Upper lobe of left lung (tissue), 4 donors: ENCODE results near the gene HIBCH.

Source experiments
- EP300 ChIP-seq, 4 donors: sonication (generic); formaldehyde crosslinking; IDR thresholded peaks; one replicate each; pipeline ENCODE4 v1.5.1; 2017; ENCODE audit warnings: antibody characterized with exemption in 4 of 4, control low read depth in 2 of 4
- TF ChIP-seq, protein P1 (sequence below), 6 experiments: fragments of 450-650 bp in 4 of 6; fragments of 200-600 bp in 2 of 6; sonication (generic) in 2 of 6; IDR thresholded peaks; one replicate each; pipeline ENCODE4 v1.5.1; 2016 to 2019; ENCODE audit warnings: antibody characterized with exemption in 6 of 6

DNA sequence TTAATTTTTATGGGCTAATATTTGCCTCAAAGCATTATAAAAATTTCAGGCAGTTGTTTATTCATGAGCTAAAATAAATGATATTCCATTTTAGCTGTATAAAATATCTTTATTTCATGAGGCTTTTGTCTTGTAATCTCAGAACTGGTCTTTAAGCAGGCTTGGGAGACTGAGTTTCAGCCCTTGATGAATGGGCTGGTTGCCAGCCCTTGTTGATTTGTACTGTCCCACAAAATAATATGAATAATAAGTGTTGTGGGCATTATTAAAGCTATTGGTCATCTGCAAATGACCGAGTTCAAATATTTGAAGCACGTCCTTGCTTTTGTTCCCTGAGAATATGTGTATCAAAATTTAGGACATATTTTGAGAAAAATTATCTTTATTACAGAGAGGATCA lies 41.9 kb upstream of the HIBCH start:
- TF ChIP-seq, protein P1, sequence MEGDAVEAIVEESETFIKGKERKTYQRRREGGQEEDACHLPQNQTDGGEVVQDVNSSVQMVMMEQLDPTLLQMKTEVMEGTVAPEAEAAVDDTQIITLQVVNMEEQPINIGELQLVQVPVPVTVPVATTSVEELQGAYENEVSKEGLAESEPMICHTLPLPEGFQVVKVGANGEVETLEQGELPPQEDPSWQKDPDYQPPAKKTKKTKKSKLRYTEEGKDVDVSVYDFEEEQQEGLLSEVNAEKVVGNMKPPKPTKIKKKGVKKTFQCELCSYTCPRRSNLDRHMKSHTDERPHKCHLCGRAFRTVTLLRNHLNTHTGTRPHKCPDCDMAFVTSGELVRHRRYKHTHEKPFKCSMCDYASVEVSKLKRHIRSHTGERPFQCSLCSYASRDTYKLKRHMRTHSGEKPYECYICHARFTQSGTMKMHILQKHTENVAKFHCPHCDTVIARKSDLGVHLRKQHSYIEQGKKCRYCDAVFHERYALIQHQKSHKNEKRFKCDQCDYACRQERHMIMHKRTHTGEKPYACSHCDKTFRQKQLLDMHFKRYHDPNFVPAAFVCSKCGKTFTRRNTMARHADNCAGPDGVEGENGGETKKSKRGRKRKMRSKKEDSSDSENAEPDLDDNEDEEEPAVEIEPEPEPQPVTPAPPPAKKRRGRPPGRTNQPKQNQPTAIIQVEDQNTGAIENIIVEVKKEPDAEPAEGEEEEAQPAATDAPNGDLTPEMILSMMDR (IDR thresholded peaks at IDR 0.05) = no peak
- TF ChIP-seq EP300 (IDR thresholded peaks at IDR 0.05) = no peak
